SK-N-MC (cell line): ENCODE results near the gene RIN2.

Experiments
- EZH2 ChIP-seq: fragments of 200-600 bp; sonication (generic); IDR thresholded peaks from one replicate; pipeline ENCODE4 v1.6.1; 2017; ENCODE audit warnings: antibody characterized with exemption
- FOXP2 ChIP-seq: optimal IDR thresholded peaks from 2 replicates; pipeline ENCODE3; 2011; ENCODE audit warnings: mild to moderate bottlenecking, moderate library complexity; ENCODE audit not compliant: insufficient read depth; ENCODE audit errors: extremely low read length, control extremely low read depth
- POLR2AphosphoS5 ChIP-seq: IDR thresholded peaks from 2 replicates; pipeline ENCODE4 v1.6.1; 2012; ENCODE audit warnings: mild to moderate bottlenecking, low read depth, low read length, borderline replicate concordance

- no peak for TF ChIP-seq POLR2AphosphoS5
- TF ChIP-seq EZH2 = no peak
- no peak for TF ChIP-seq FOXP2
These were observed 44.1 kb upstream of the RIN2 start for GRCh38 chr20:19713822-19714578.
